SK-N-SH (cell line): ENCODE data around the gene RPL13. TPM values are rescaled to one million over a fixed set of nuclear protein-coding genes. Genes with fewer than 3 reads are reported as not detected.

Experiments
- CTCF ChIA-PET: fragments of 300-600, 350-600 bp; formaldehyde crosslinking; extraction: SDS; loops from one replicate; lab custom pipeline; 2021; lab: Yijun Ruan, JAX
- POLR2A ChIA-PET: fragments of 350-600 bp; sonication (Branson Sonifier 250); formaldehyde crosslinking; extraction: SDS; loops from one replicate; lab custom pipeline; 2020; ENCODE audit warnings: antibody characterized with exemption, inconsistent platforms; lab: Yijun Ruan, JAX
- DNase-seq: peaks from one replicate; pipeline ENCODE4 v3.0.0; 2012
- H2AFZ ChIP-seq: fragments of 200-600 bp; sonication (generic); 2 replicates; pipeline ENCODE4 v1.8.1; 2016; ENCODE audit warnings: antibody characterized with exemption, mild to moderate bottlenecking, low read depth
- H3F3A ChIP-seq: fragments of 200-600 bp; sonication (generic); replicated peaks from 2 replicates; pipeline ENCODE3; 2016; ENCODE audit warnings: antibody characterized with exemption, mild to moderate bottlenecking; ENCODE audit not compliant: insufficient read depth
- H3K27ac ChIP-seq, 2 experiments: fragments of 200-500 bp in 1 of 2; fragments of 200-600 bp in 1 of 2; sonication (Bioruptor generic) in 1 of 2; sonication (generic), shearing (Covaris generic) in 1 of 2; 2 replicates each; pipeline versions ENCODE4 v1.5.1 to v1.6.1; 2014 to 2016; ENCODE audit warnings: low read depth in 2 of 2, inconsistent platforms in 1 of 2, low read length in 1 of 2, mild to moderate bottlenecking in 1 of 2, mixed read lengths in 1 of 2
- H3K27me3 ChIP-seq: fragments of 200-600 bp; sonication (generic), shearing (Covaris generic); 2 replicates; pipeline ENCODE4 v1.6.1; 2016; ENCODE audit warnings: mixed run types; ENCODE audit not compliant: insufficient read depth
- H3K36me3 ChIP-seq, 2 experiments: fragments of 200-500 bp in 1 of 2; fragments of 200-600 bp in 1 of 2; sonication (Bioruptor generic) in 1 of 2; sonication (generic) in 1 of 2; replicated peaks in 1 of 2; 2 replicates each; pipeline versions ENCODE3 to v1.5.1; 2014 to 2016; ENCODE audit warnings: low read length in 1 of 2, mild to moderate bottlenecking in 1 of 2; ENCODE audit not compliant: insufficient read depth in 2 of 2, control insufficient read depth in 1 of 2
- H3K4me1 ChIP-seq, 2 experiments: fragments of 200-500 bp in 1 of 2; fragments of 200-600 bp in 1 of 2; sonication (Bioruptor generic) in 1 of 2; sonication (generic), shearing (Covaris generic) in 1 of 2; 2 replicates each; pipeline versions ENCODE4 v1.5.1 to v1.6.1; 2014 to 2016; ENCODE audit warnings: low read depth in 1 of 2, low read length in 1 of 2, mixed run types in 1 of 2; ENCODE audit not compliant: insufficient read depth in 2 of 2, control insufficient read depth in 1 of 2
- H3K4me2 ChIP-seq: fragments of 200-600 bp; sonication (generic), shearing (Covaris generic); 2 replicates; pipeline ENCODE4 v1.6.1; 2017; ENCODE audit warnings: mixed run types
- H3K4me3 ChIP-seq, 2 experiments: fragments of 200-500 bp in 1 of 2; fragments of 200-600 bp in 1 of 2; sonication (Bioruptor generic) in 1 of 2; sonication (generic), shearing (Covaris generic) in 1 of 2; 2 replicates each; pipeline versions ENCODE4 v1.5.1 to v1.8.1; 2014 to 2016; ENCODE audit warnings: low read depth in 2 of 2, inconsistent platforms in 1 of 2, low read length in 1 of 2, mild to moderate bottlenecking in 1 of 2, mixed read lengths in 1 of 2, moderate library complexity in 1 of 2
- H3K79me2 ChIP-seq: fragments of 200-600 bp; sonication (generic); 2 replicates; pipeline ENCODE4 v1.8.1; 2017; ENCODE audit warnings: mild to moderate bottlenecking; ENCODE audit not compliant: insufficient read depth
- H3K9ac ChIP-seq: fragments of 200-600 bp; sonication (generic); 2 replicates; pipeline ENCODE4 v1.6.1; 2017; ENCODE audit warnings: mixed run types
- H3K9me2 ChIP-seq: fragments of 200-600 bp; sonication (generic); 2 replicates; pipeline ENCODE4 v1.6.1; 2017; ENCODE audit warnings: mixed run types
- H3K9me3 ChIP-seq: fragments of 200-600 bp; sonication (generic); 2 replicates; pipeline ENCODE4 v1.6.1; 2017; ENCODE audit warnings: mixed run types, mild to moderate bottlenecking, moderate library complexity
- H4K20me1 ChIP-seq: fragments of 200-600 bp; sonication (generic); 2 replicates; pipeline ENCODE4 v1.6.1; 2017; ENCODE audit warnings: mild to moderate bottlenecking, mixed run types; ENCODE audit not compliant: insufficient read depth
- CTCF ChIP-seq: fragments of 200-600 bp; sonication (generic); IDR thresholded peaks from 2 replicates; pipeline ENCODE4 v1.6.1; 2017; ENCODE audit warnings: antibody characterized with exemption, mild to moderate bottlenecking, moderate library complexity
- FOSL2 ChIP-seq: IDR thresholded peaks from 2 replicates; pipeline ENCODE4 v1.4.0; 2012; ENCODE audit warnings: low read depth, mild to moderate bottlenecking, moderate library complexity, borderline replicate concordance
- FOXM1 ChIP-seq: IDR thresholded peaks from 2 replicates; pipeline ENCODE4 v1.4.0; 2012; ENCODE audit warnings: low read depth, mild to moderate bottlenecking
- IRF3 ChIP-seq: fragments of 150-350 bp; IDR thresholded peaks from 2 replicates; pipeline ENCODE4 v1.6.1; 2016; ENCODE audit warnings: mild to moderate bottlenecking, low read depth, low read length
- MAX ChIP-seq: IDR thresholded peaks from 2 replicates; pipeline ENCODE4 v1.4.0; 2012; ENCODE audit warnings: low read depth
- NFIC ChIP-seq: IDR thresholded peaks from 2 replicates; pipeline ENCODE4 v1.4.0; 2012; ENCODE audit warnings: borderline replicate concordance
- NRF1 ChIP-seq: IDR thresholded peaks from 2 replicates; pipeline ENCODE4 v1.6.1; 2012; ENCODE audit warnings: low read depth, mild to moderate bottlenecking, low read length
- PBX3 ChIP-seq: IDR thresholded peaks from 2 replicates; pipeline ENCODE4; 2012
- RAD21 ChIP-seq: IDR thresholded peaks from 2 replicates; pipeline ENCODE4 v1.6.1; 2012; ENCODE audit warnings: mild to moderate bottlenecking, low read length
- RCOR1 ChIP-seq: fragments of 150-350 bp; IDR thresholded peaks from 2 replicates; pipeline ENCODE4 v1.6.1; 2017; ENCODE audit warnings: antibody characterized with exemption, low read length
- RFX5 ChIP-seq: IDR thresholded peaks from 2 replicates; pipeline ENCODE4 v1.6.1; 2012; ENCODE audit warnings: mild to moderate bottlenecking, improper control_type of control experiment, low read length
- RXRA ChIP-seq: IDR thresholded peaks from 2 replicates; pipeline ENCODE4 v1.4.0; 2012; ENCODE audit warnings: low read depth, mild to moderate bottlenecking, borderline replicate concordance
- SIN3A ChIP-seq: IDR thresholded peaks from 2 replicates; pipeline ENCODE4 v1.6.1; 2012; ENCODE audit warnings: low read depth, mild to moderate bottlenecking, low read length, moderate library complexity, borderline replicate concordance
- USF1 ChIP-seq: IDR thresholded peaks from 2 replicates; pipeline ENCODE4 v1.4.0; 2012; ENCODE audit warnings: low read depth, borderline replicate concordance
- USF2 ChIP-seq: fragments of 150-350 bp; IDR thresholded peaks from 2 replicates; pipeline ENCODE4 v1.6.1; 2017; ENCODE audit warnings: antibody characterized with exemption, low read length, low read depth, borderline replicate concordance
- YY1 ChIP-seq: IDR thresholded peaks from 2 replicates; pipeline ENCODE4 v1.4.0; 2012; ENCODE audit warnings: low read depth, mild to moderate bottlenecking
- ZBTB33 ChIP-seq: IDR thresholded peaks from 2 replicates; pipeline ENCODE4 v1.4.0; 2012; ENCODE audit warnings: low read depth, borderline replicate concordance
- WGBS: methylation state at CpG from one replicate; pipeline ENCODE4 v1.1.6; 2017; ENCODE audit warnings: low lambda C conversion rate; 5-methylcytosine and 5-hydroxymethylcytosine counted together
- polyA plus RNA-seq, 3 experiments: library from polyadenylated mRNA; depleted of rRNA; stranded (reverse); fragments of >200 nt; gene quantifications; 2 replicates each; pipeline ENCODE4 v1.2.3, GENCODE V29; 2012

RPL13 gene
- polyA plus RNA-seq, 1 of the 3 experiments (the other 2 are of a cell fraction), result 4,635 TPM

- H4K20me1 ChIP-seq, result no peaks in the 10 kb centered on the region
- TF ChIP-seq YY1, result no peak
- no peak for TF ChIP-seq CTCF
- no peak for TF ChIP-seq RCOR1
- TF ChIP-seq USF1, result no peak
- TF ChIP-seq NFIC, result no peak
- TF ChIP-seq ZBTB33, result no peak
- TF ChIP-seq NRF1, result no peak
- TF ChIP-seq RFX5, result no peak
- no peak for TF ChIP-seq MAX
- no peak for TF ChIP-seq FOSL2
- TF ChIP-seq RXRA, result no peak
- TF ChIP-seq SIN3A, result no peak
- TF ChIP-seq FOXM1, result no peak
- TF ChIP-seq PBX3, result no peak
- TF ChIP-seq USF2, result no peak
- no peak for TF ChIP-seq IRF3
- no peak for TF ChIP-seq RAD21
- peaks cover 15% of the 10 kb centered on the region for H3F3A ChIP-seq
- no peak overlapping the region for H3K27ac ChIP-seq
- no peaks in the 10 kb centered on the region for H3K36me3 ChIP-seq
- H2AFZ ChIP-seq, result no peak overlapping the region
- H3K27me3 ChIP-seq, result no peaks in the 10 kb centered on the region
- POLR2A ChIA-PET, result no interaction called here
- no peaks in the 10 kb centered on the region for H3K9me3 ChIP-seq
- H3K4me3 ChIP-seq, result no peak overlapping the region
- CTCF ChIA-PET, result interaction anchor here (0.6 kb wide), 1 partner anchor 11 kb away, joined by 3 read pairs; no protein-coding TSS in a partner anchor
- H3K79me2 ChIP-seq, result no peaks in the 10 kb centered on the region
- peaks cover 13 to 21% of the 10 kb centered on the region in 2 experiments; a peak in 3 of 4 replicates for H3K4me1 ChIP-seq
- no peaks in the 10 kb centered on the region for H3K9me2 ChIP-seq
- no peak overlapping the region for H3K9ac ChIP-seq
- DNase-seq, result no peak
- 82% methylated on average over 14 of the region's 16 CpGs for WGBS
- H3K4me2 ChIP-seq, result no peak overlapping the region
Measured at GRCh38 chr16:89604764-89605163, 44.3 kb downstream of the RPL13 start.
